ENCODE data around the gene NKD1. TPM values are rescaled to one million over a fixed set of nuclear protein-coding genes. Genes with fewer than 3 reads are reported as not detected.

The NKD1 gene
- total RNA-seq, 1 donor from 2014 or later = 0.33 TPM

GRCh38 chr16:50692999-50693781 is 145.0 kb downstream of the NKD1 start, which contains the start of gene NOD2:
TSS of gene NOD2 (plus strand) at chr16:50693606. CDS start at chr16:50699496, 5,890 bp downstream.
- H3K36me3 ChIP-seq (ENCODE audit: control insufficient read depth, insufficient read depth, low read length) = no peaks in the 10 kb centered on the region
- peaks cover 18% of the 10 kb centered on the region for H3K27me3 ChIP-seq (ENCODE audit: control insufficient read depth, insufficient read depth, low read length)
- no peak for TF ChIP-seq CTCF (IDR thresholded peaks at IDR 0.05; ENCODE audit: insufficient read depth, low read length, poor library complexity, severe bottlenecking)
- no peak for DNase-seq (ENCODE audit: low read depth)
- H3K4me3 ChIP-seq (ENCODE audit: low read depth, low read length) = no peak within 1 kb of the TSS

DNA sequence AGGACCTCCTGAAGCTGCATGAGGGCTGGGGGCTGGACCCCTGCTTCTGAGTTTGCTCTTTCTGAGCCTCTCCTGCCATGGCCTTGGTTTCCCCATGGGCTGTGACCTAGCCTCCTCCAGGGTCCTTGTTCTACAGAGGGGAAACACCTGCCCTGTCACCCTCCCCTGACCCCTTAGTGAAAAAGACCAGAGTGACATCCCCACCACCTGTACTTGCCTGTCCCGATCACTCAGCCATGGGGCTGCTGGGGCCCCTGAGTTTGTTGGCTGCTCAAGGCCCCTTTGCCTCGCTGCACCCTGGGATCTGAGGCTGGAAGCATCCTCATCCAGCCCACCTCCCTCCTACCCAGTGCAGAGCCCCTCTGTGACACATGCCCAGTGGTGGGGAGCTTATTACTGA is 146.0 kb downstream of the NKD1 start:
- TF ChIP-seq CTCF (IDR thresholded peaks at IDR 0.05; ENCODE audit: insufficient read depth, low read length, poor library complexity, severe bottlenecking) = no peak
- DNase-seq (ENCODE audit: low read depth) = no peak
- Histone ChIP-seq H3K27me3 (ENCODE audit: control insufficient read depth, insufficient read depth, low read length) (peaks cover 18% of the 10 kb centered on the region), H3K4me3 (ENCODE audit: low read depth, low read length) (no peak overlapping the region), H3K36me3 (ENCODE audit: control insufficient read depth, insufficient read depth, low read length) (no peaks in the 10 kb centered on the region)

DNA sequence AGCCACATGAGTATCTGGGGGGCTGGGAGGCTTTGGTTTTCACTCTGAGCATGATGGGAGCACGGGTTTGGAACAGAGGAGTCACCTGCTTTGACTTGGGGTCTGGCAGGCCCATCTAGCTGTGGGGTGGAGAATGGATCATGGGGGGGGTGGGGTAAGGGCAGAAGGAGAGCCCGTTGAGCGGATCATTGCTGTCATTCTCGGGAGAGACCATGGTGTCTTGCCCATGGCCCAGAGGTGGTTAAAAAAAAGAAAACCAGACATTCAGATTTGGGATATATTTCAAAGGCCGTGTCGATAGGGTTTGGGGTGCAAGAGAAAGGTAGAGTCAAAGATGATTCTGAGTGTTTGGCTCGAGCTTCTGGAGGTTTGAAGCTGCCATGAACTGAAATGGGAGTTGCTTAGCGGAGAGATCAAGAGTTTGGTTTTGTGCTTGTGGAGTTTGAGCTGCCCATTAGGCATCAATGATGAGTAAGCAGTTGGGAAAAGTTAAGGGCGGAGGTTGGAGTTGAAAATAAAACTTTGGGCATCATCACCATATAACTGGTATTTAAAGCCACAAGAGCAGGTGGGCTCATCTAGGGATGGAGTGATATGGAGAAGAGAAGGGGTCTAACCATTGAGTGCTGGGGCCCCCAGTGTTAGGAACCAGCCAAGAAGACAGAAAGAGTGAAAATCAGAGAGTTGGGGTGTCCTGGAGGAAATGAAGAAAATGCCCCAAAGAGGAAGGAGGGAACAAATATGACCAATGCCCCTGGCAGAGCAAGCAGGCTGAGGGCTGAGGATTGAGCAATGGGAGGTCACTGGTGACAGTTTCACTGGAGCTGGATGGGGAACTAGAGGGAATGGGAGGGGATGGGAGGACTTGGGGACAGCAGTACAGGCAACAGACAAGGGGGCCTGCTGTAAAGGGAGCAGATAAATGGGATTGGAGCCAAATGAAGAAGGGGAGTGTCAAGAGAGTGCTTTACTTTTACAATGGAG is 147.1 kb downstream of the NKD1 start:
- Histone ChIP-seq H3K36me3 (ENCODE audit: control insufficient read depth, insufficient read depth, low read length) (no peaks in the 10 kb centered on the region), H3K4me3 (ENCODE audit: low read depth, low read length) (no peak overlapping the region), H3K27me3 (ENCODE audit: control insufficient read depth, insufficient read depth, low read length) (peaks cover 18% of the 10 kb centered on the region)
- DNase-seq (ENCODE audit: low read depth) = no peak
- TF ChIP-seq CTCF (IDR thresholded peaks at IDR 0.05; ENCODE audit: insufficient read depth, low read length, poor library complexity, severe bottlenecking) = no peak

DNA sequence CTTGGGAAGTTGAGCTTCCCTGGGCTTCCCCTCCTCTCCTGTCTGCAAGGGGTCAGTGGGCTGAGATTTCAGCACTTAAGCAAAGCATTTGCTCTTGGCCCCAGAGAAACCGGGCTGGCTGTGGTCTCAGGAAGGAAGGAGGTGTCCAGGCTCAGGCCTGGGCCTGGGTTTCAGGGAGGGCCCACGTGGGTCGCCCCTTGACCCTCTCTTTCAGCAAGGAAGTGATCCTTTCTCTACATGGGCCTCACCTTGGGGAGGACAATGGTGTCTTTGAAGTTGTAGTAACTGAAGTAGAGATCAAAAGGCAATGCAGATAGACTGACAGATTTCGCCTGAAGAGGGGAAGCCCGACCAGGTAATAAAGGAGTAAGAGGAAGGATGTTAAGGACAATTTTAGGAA is 147.9 kb downstream of the NKD1 start:
- no peak for TF ChIP-seq CTCF (IDR thresholded peaks at IDR 0.05; ENCODE audit: insufficient read depth, low read length, poor library complexity, severe bottlenecking)
- Histone ChIP-seq H3K36me3 (ENCODE audit: control insufficient read depth, insufficient read depth, low read length) (no peaks in the 10 kb centered on the region), H3K4me3 (ENCODE audit: low read depth, low read length) (no peak overlapping the region), H3K27me3 (ENCODE audit: control insufficient read depth, insufficient read depth, low read length) (peaks cover 18% of the 10 kb centered on the region)
- DNase-seq (ENCODE audit: low read depth) = no peak

DNA sequence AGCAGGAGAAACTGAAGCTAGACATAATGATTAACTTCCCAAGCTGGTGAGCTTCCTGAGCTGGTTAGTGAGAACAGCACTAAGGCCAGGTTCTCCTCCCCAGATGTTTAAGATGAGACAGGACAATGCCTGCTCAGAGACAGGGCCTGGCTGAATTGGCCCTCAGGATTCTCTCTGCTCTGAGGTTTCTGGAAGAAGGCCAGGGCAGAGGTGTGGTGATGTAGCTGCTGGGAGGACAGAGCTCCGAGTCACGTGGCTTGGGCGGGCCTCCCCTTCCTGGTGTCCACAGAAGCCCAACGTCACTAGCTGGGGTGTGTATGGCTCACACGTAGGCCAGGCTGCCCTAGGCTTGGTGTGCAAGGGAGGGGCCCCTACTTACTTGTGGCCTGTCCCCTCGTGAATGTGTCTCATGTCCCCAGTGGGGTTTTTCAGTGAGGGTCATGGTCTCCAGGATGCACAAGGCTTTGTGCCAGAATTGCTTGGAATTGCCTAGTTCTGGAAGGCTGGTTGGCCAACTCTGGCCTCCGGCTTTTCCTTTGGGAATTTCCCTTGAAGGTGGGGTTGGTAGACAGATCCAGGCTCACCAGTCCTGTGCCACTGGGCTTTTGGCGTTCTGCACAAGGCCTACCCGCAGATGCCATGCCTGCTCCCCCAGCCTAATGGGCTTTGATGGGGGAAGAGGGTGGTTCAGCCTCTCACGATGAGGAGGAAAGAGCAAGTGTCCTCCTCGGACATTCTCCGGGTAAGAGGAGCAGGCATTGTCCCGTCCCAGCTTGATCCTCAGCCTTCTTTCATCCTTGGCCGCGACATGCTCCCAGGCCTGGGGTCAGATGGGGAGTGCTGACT is 148.6 kb downstream of the NKD1 start:
- TF ChIP-seq CTCF (IDR thresholded peaks at IDR 0.05; ENCODE audit: insufficient read depth, low read length, poor library complexity, severe bottlenecking) = no peak
- Histone ChIP-seq H3K36me3 (ENCODE audit: control insufficient read depth, insufficient read depth, low read length) (no peaks in the 10 kb centered on the region), H3K4me3 (ENCODE audit: low read depth, low read length) (no peak overlapping the region), H3K27me3 (ENCODE audit: control insufficient read depth, insufficient read depth, low read length) (peaks cover 18% of the 10 kb centered on the region)
- no peak for DNase-seq (ENCODE audit: low read depth)
